GM23248 (cell line): ENCODE data around the gene CADM1. TPM values are rescaled to one million over a fixed set of nuclear protein-coding genes. Genes with fewer than 3 reads are reported as not detected.

ENCODE experiments used
- DNase-seq: peaks from one replicate; pipeline ENCODE4 v3.0.0-alpha.2; 2015
- H2AFZ ChIP-seq: fragments of 200-600 bp; sonication (generic); 2 replicates; pipeline ENCODE4 v1.6.1; 2016; ENCODE audit warnings: antibody characterized with exemption
- H3F3A ChIP-seq: fragments of 200-600 bp; sonication (generic); 2 replicates; pipeline ENCODE4 v1.6.1; 2016; ENCODE audit warnings: mild to moderate bottlenecking, antibody characterized with exemption, mixed run types; ENCODE audit not compliant: insufficient read depth
- H3K27ac ChIP-seq: fragments of 200-600 bp; sonication (generic); 2 replicates; pipeline ENCODE4 v1.5.1; 2016; ENCODE audit warnings: mild to moderate bottlenecking
- H3K27me3 ChIP-seq: fragments of 200-600 bp; sonication (generic); replicated peaks from 2 replicates; pipeline ENCODE4 v1.6.1; 2016; ENCODE audit warnings: mild to moderate bottlenecking; ENCODE audit not compliant: insufficient read depth
- H3K36me3 ChIP-seq: fragments of 200-600 bp; sonication (generic); 2 replicates; pipeline ENCODE4 v1.6.1; 2016; ENCODE audit warnings: low read depth, mild to moderate bottlenecking
- H3K4me1 ChIP-seq: fragments of 200-600 bp; sonication (generic); 2 replicates; pipeline ENCODE4 v1.6.1; 2016; ENCODE audit warnings: mild to moderate bottlenecking; ENCODE audit not compliant: insufficient read depth
- H3K4me2 ChIP-seq: fragments of 200-600 bp; sonication (generic); one replicate; pipeline ENCODE4 v1.6.1; 2016; ENCODE audit warnings: mild to moderate bottlenecking; ENCODE audit not compliant: unreplicated experiment
- H3K4me3 ChIP-seq: fragments of 200-600 bp; sonication (generic); 2 replicates; pipeline ENCODE4 v1.5.1; 2016; ENCODE audit warnings: mild to moderate bottlenecking
- H3K79me2 ChIP-seq: fragments of 200-600 bp; sonication (generic); 2 replicates; pipeline ENCODE4 v1.6.1; 2016; ENCODE audit warnings: mild to moderate bottlenecking; ENCODE audit not compliant: insufficient read depth
- H3K9ac ChIP-seq: fragments of 200-600 bp; sonication (generic); 2 replicates; pipeline ENCODE4 v1.6.1; 2016; ENCODE audit warnings: mild to moderate bottlenecking
- H3K9me2 ChIP-seq: fragments of 200-600 bp; sonication (generic); 2 replicates; pipeline ENCODE4 v1.6.1; 2016; ENCODE audit warnings: mixed run types, mild to moderate bottlenecking, moderate library complexity; ENCODE audit not compliant: insufficient read depth
- H3K9me3 ChIP-seq: fragments of 200-600 bp; sonication (generic); one replicate; pipeline ENCODE4 v1.6.1; 2017; ENCODE audit warnings: low read depth
- H4K20me1 ChIP-seq: fragments of 200-600 bp; sonication (generic); 2 replicates; pipeline ENCODE4 v1.6.0; 2016; ENCODE audit not compliant: insufficient read depth
- EZH2 ChIP-seq: fragments of 200-600 bp; sonication (generic); IDR thresholded peaks from 2 replicates; pipeline ENCODE4 v1.6.1; 2018; ENCODE audit warnings: antibody characterized with exemption, mild to moderate bottlenecking; ENCODE audit not compliant: insufficient read depth, poor library complexity, severe bottlenecking
- EZH2phosphoT487 ChIP-seq: fragments of 200-600 bp; sonication (generic); IDR thresholded peaks from 2 replicates; pipeline ENCODE4 v1.6.1; 2018; ENCODE audit warnings: antibody characterized with exemption, moderate library complexity, mild to moderate bottlenecking, low read depth; ENCODE audit not compliant: insufficient read depth
- WGBS, 2 experiments: methylation state at CpG; one replicate each; pipeline ENCODE4 v1.1.6; 2015 to 2017; ENCODE audit warnings: low lambda C conversion rate in 2 of 2, low coverage in 1 of 2; ENCODE audit errors: missing lambda C conversion rate in 2 of 2; 5-methylcytosine and 5-hydroxymethylcytosine counted together
- in situ Hi-C: fragments of 300-500 bp; cut with MboI; formaldehyde crosslinking; loops from 2 replicates; pipeline ENCODE4 v1.15.0; 2020
- polyA plus RNA-seq: library from polyadenylated mRNA; unstranded; fragments of >200 nt; fragmentation: Nextera tagmentation; extraction: Ambion mirVana; gene quantifications from 2 replicates; pipeline ENCODE4 v1.2.1, GENCODE V29; 2016
- total RNA-seq: library from RNA; depleted of rRNA; stranded (reverse); fragments of >200 nt; shearing (Covaris generic); gene quantifications from 2 replicates; pipeline ENCODE4 v1.2.3, GENCODE V29; 2014

The CADM1 gene
- total and polyA plus RNA-seq, 2 experiments from 2014 or later, result 0.83 to 1.4 TPM

DNA sequence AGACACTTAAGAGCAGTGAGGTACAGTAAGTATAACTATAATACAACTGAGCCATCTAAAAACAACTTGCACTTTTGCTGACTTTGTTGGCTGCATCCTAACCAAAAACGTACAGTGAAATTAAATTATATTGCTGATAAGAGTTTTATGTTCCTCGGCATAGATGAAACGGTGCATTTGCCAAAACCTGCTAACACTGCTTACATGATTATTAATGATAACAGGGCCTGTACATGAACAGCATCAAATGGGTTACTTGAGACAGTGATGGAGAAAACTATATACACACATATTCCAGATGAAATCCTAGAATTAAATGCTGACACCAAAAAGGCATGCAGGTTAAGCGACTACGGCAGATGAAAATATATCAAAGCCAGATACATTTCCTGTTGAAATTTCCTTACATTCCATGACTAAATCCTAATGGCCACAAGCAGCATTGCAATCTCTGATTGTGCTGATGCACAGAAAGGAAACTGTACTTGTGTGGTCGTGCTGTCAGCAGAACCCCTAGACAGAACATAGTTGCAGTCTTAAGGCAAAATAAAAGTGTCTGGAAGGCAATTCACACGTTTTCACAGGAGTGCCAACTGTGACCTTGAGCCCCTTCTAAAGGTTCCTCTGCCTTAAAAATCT, 143.9 kb downstream of the CADM1 start:
- H2AFZ ChIP-seq, result no peak overlapping the region
- H3K79me2 ChIP-seq, result no peaks in the 10 kb centered on the region
- no peaks in the 10 kb centered on the region for H3K4me1 ChIP-seq
- H3K27ac ChIP-seq, result no peak overlapping the region
- TF ChIP-seq EZH2 (no peak), EZH2phosphoT487 (no peak)
- no peaks in the 10 kb centered on the region for H3K9me2 ChIP-seq
- no peaks in the 10 kb centered on the region for H4K20me1 ChIP-seq
- no peak overlapping the region for H3K4me3 ChIP-seq
- DNase-seq, result no peak
- H3K36me3 ChIP-seq, result no peaks in the 10 kb centered on the region
- WGBS, 2 experiments, result 40 to 41% methylated on average over 7 of the region's 7 CpGs
- no peak overlapping the region for H3K9ac ChIP-seq
- in situ Hi-C loops, result no loop called here
- H3K9me3 ChIP-seq, result no peaks in the 10 kb centered on the region
- H3K27me3 ChIP-seq, result no peaks in the 10 kb centered on the region
- H3F3A ChIP-seq, result no peaks in the 10 kb centered on the region
- no peak overlapping the region for H3K4me2 ChIP-seq

DNA sequence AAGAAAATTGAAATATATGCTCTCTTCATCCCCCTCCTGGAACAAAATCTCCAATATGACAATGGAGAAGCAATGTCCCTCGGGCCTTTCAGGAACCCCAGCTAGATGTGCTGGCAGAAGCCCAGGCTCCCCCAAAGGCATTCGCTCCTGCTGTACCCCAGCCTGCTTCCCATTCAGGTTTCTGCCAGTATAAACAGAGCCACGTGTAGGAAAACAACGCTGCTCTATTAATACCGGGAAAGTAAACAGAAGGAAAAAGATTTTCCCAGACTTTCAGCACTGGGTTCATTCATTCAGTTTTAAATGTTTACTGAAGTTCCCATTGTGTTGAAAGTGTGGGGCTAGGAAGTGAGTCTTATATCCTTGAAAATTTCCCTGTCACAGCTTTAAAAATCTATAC, 147.1 kb downstream of the CADM1 start:
- H4K20me1 ChIP-seq, result no peaks in the 10 kb centered on the region
- H2AFZ ChIP-seq, result no peak overlapping the region
- H3K9ac ChIP-seq, result no peak overlapping the region
- H3K27ac ChIP-seq, result no peak overlapping the region
- in situ Hi-C loops, result no loop called here
- no peak overlapping the region for H3K4me2 ChIP-seq
- no peak for DNase-seq
- H3K4me1 ChIP-seq, result no peaks in the 10 kb centered on the region
- whole genome bisulfite sequencing, 2 experiments, result 6 to 11% methylated on average over 5 of the region's 5 CpGs
- H3K79me2 ChIP-seq, result no peaks in the 10 kb centered on the region
- H3K4me3 ChIP-seq, result no peak overlapping the region
- no peaks in the 10 kb centered on the region for H3K27me3 ChIP-seq
- no peaks in the 10 kb centered on the region for H3F3A ChIP-seq
- H3K9me2 ChIP-seq, result no peaks in the 10 kb centered on the region
- H3K36me3 ChIP-seq, result no peaks in the 10 kb centered on the region
- TF ChIP-seq EZH2 (no peak), EZH2phosphoT487 (no peak)
- no peaks in the 10 kb centered on the region for H3K9me3 ChIP-seq

DNA sequence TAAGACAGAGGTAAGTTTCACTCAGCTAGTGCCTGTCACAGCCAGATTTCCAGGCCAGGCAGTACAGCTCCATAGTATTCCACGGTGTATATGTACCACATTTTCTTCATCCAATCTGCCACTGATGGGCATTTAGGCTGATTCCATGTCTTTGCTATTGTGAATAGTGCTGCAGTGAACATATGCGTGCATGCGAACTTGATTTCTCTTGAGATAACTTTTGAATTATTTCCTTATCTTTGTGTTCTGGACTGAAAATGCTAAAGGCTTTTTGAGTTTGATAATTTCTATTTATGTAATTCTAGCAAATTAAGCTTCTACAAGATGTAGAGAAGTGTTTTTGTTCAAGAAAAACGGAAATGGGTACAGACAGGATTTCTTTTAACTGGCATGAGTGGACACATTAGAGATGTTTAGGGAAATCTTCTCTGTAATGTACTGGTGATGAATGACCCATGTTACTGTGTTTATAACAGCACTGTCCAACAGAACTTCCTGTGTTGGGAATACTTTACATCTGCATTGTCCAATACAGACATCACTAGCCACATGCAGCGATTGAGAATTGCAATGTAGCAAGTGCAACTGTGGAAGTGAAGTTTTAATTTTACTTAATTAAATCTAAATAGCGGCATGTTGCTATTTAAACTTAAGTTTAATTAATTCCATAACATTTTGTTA, 151.3 kb downstream of the CADM1 start:
- in situ Hi-C loops, result no loop called here
- Histone ChIP-seq H3K27ac (no peak overlapping the region), H3K4me3 (no peak overlapping the region), H3K4me1 (no peaks in the 10 kb centered on the region), H3K27me3 (no peaks in the 10 kb centered on the region), H3K9me2 (no peaks in the 10 kb centered on the region), H3K9ac (no peak overlapping the region), H4K20me1 (no peaks in the 10 kb centered on the region), H3K9me3 (no peaks in the 10 kb centered on the region), H3K79me2 (no peaks in the 10 kb centered on the region), H3F3A (no peaks in the 10 kb centered on the region), H2AFZ (no peak overlapping the region), H3K4me2 (no peak overlapping the region), H3K36me3 (no peaks in the 10 kb centered on the region)
- DNase-seq, result no peak
- WGBS, 2 experiments, result 47 to 48% methylated on average over 6 of the region's 6 CpGs
- no peak for TF ChIP-seq EZH2
- TF ChIP-seq EZH2phosphoT487, result no peak

DNA sequence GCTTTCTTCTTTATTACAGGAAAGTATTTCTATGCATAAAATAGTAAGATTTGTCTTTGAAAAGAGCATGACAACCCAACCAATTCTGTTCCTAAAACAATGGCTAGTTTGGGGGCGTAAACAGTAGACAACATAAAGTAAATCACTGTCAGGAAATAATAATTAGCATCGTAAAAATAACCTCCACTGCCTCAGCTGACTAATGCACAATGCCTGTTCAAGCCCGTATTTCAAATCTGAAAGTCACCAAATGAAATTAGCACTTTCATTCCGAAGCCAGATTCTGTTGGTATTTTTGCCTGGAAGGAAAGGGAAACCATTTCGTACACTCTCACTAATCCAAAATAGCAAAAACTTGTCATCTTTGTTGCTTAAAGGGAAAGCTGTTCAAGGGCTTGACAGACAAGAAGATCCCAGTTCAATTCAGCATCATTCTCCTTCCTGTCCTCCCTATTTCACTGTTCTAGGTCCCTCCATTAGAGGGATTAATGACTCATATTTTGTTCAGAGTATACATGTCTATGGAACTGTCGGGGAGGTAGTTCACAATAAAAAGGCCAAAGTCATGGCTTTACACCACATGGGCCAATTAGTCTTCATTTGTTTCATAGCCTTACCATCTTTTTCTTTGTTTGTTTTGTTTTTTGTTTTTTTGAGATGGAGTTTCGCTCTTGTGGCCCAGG, 154.7 kb downstream of the CADM1 start:
- WGBS, 2 experiments, result 25% methylated on average over 7 of the region's 7 CpGs
- no peaks in the 10 kb centered on the region for H3K4me1 ChIP-seq
- no peak overlapping the region for H3K9ac ChIP-seq
- no peaks in the 10 kb centered on the region for H3K9me2 ChIP-seq
- H3K9me3 ChIP-seq, result no peaks in the 10 kb centered on the region
- H3K27ac ChIP-seq, result no peak overlapping the region
- H3K36me3 ChIP-seq, result no peaks in the 10 kb centered on the region
- H4K20me1 ChIP-seq, result no peaks in the 10 kb centered on the region
- H3K79me2 ChIP-seq, result no peaks in the 10 kb centered on the region
- H3F3A ChIP-seq, result no peaks in the 10 kb centered on the region
- no peak overlapping the region for H3K4me2 ChIP-seq
- no peaks in the 10 kb centered on the region for H3K27me3 ChIP-seq
- H2AFZ ChIP-seq, result no peak overlapping the region
- DNase-seq, result no peak
- H3K4me3 ChIP-seq, result no peak overlapping the region
- in situ Hi-C loops, result loop anchor here (25.0 kb wide), 1 partner anchor 1338 kb away; no protein-coding TSS in a partner anchor
- TF ChIP-seq EZH2 (no peak), EZH2phosphoT487 (no peak)
